Endothelial cell of umbilical vein (primary cell): ENCODE data around the gene TYROBP. TPM values are rescaled to one million over a fixed set of nuclear protein-coding genes. Genes with fewer than 3 reads are reported as not detected.

Experiments used
- BruUV-seq: library from RNA; stranded (reverse); fragments of 400-500 nt; replicated peaks from 2 replicates; lab custom pipeline; 2021; lab: Mats Ljungman, UMichigan
- CTCF ChIA-PET: fragments of 300-600, 350-600 bp; sonication (Branson Sonifier 250); formaldehyde crosslinking; loops from one replicate; lab custom pipeline; 2021; ENCODE audit warnings: antibody characterized with exemption, inconsistent platforms; lab: Charles Lee
- POLR2A ChIA-PET: fragments of 300-600, 350-600 bp; sonication (Branson Sonifier 250); formaldehyde crosslinking; loops from one replicate; lab custom pipeline; 2021; ENCODE audit warnings: antibody characterized with exemption, inconsistent platforms; lab: Charles Lee
- DNase-seq: peaks from one replicate; pipeline ENCODE4 v3.0.0-alpha.2; 2011; ENCODE audit warnings: low read depth, low spot score
- FAIRE-seq: peaks from 2 replicates; lab custom pipeline; 2011; peaks lifted over from hg19 to GRCh38; lab: Jason Lieb, UNC
- H2AFZ ChIP-seq: 2 replicates; pipeline ENCODE4 v1.6.0; 2012; ENCODE audit warnings: low read depth, low read length, control low read depth, inconsistent platforms
- H3K27ac ChIP-seq: 2 replicates; pipeline ENCODE4 v1.5.1; 2011; ENCODE audit warnings: low read depth, mild to moderate bottlenecking, control low read depth, low read length, moderate library complexity; ENCODE audit not compliant: insufficient read depth
- H3K27me3 ChIP-seq, 2 experiments: 2 replicates each; pipeline versions ENCODE4 v1.6.0 to v1.6.1; 2011; ENCODE audit warnings: low read length in 2 of 2, mixed read lengths in 1 of 2; ENCODE audit not compliant: control insufficient read depth in 2 of 2, insufficient read depth in 2 of 2
- H3K36me3 ChIP-seq, 2 experiments: 2 replicates in 1 of 2; 3 replicates in 1 of 2; pipeline ENCODE4 v1.5.1; 2011; ENCODE audit warnings: low read length in 2 of 2, mild to moderate bottlenecking in 1 of 2, moderate library complexity in 1 of 2; ENCODE audit not compliant: control insufficient read depth in 2 of 2, insufficient read depth in 2 of 2; ENCODE audit errors: extremely low read depth in 1 of 2
- H3K4me1 ChIP-seq: 3 replicates; pipeline ENCODE4 v1.5.1; 2011; ENCODE audit warnings: mild to moderate bottlenecking, low read length; ENCODE audit not compliant: control insufficient read depth, insufficient read depth; ENCODE audit errors: extremely low read depth
- H3K4me2 ChIP-seq: 2 replicates; pipeline ENCODE4 v1.6.1; 2011; ENCODE audit warnings: low read length, control low read depth, mixed read lengths; ENCODE audit not compliant: insufficient read depth
- H3K4me3 ChIP-seq, 3 experiments: fragments of 200-600 bp in 1 of 3; sonication (generic), shearing (Covaris generic) in 1 of 3; replicated peaks in 1 of 3; 2 replicates each; pipeline ENCODE4 v1.5.1; 2011 to 2016; ENCODE audit warnings: control low read depth in 3 of 3, low read length in 3 of 3, mild to moderate bottlenecking in 2 of 3, inconsistent platforms in 1 of 3, low read depth in 1 of 3, moderate library complexity in 1 of 3; ENCODE audit not compliant: insufficient read depth in 1 of 3
- H3K79me2 ChIP-seq: 2 replicates; pipeline ENCODE4 v1.6.0; 2012; ENCODE audit warnings: low read length, inconsistent platforms; ENCODE audit not compliant: control insufficient read depth, insufficient read depth
- H3K9ac ChIP-seq: replicated peaks from 2 replicates; pipeline ENCODE3; 2011; ENCODE audit warnings: low read length, control low read depth; ENCODE audit not compliant: insufficient read depth; ENCODE audit errors: extremely low read depth
- H3K9me1 ChIP-seq: replicated peaks from 3 replicates; pipeline ENCODE4 v1.6.0; 2011; ENCODE audit warnings: mild to moderate bottlenecking, low read length; ENCODE audit not compliant: control insufficient read depth, insufficient read depth; ENCODE audit errors: extremely low read depth
- H3K9me3 ChIP-seq: replicated peaks from 2 replicates; pipeline ENCODE4 v1.5.1; 2012; ENCODE audit warnings: low read length, inconsistent platforms; ENCODE audit not compliant: control insufficient read depth, insufficient read depth
- H4K20me1 ChIP-seq: replicated peaks from 2 replicates; pipeline ENCODE3; 2011; ENCODE audit warnings: mild to moderate bottlenecking, low read length; ENCODE audit not compliant: control insufficient read depth, insufficient read depth; ENCODE audit errors: extremely low read depth
- EZH2 ChIP-seq: IDR thresholded peaks from 2 replicates; pipeline ENCODE4 v1.6.1; 2012; ENCODE audit warnings: borderline replicate concordance, low read depth, mild to moderate bottlenecking, moderate library complexity, low read length, inconsistent platforms; ENCODE audit not compliant: severe bottlenecking
- GATA2 ChIP-seq: IDR thresholded peaks from 2 replicates; pipeline ENCODE4 v1.7.0; 2011; ENCODE audit warnings: low read depth, mild to moderate bottlenecking, moderate library complexity, mixed read lengths, low read length; ENCODE audit not compliant: insufficient read length, insufficient read depth
- JUN ChIP-seq: IDR thresholded peaks from 2 replicates; pipeline ENCODE4 v1.6.1; 2011; ENCODE audit warnings: borderline replicate concordance, low read depth; ENCODE audit not compliant: insufficient read length, insufficient read depth
- MYC ChIP-seq: IDR thresholded peaks from one replicate; pipeline ENCODE4 v1.6.1; 2011; ENCODE audit warnings: mild to moderate bottlenecking, low read depth, low read length
- POLR2A ChIP-seq: IDR thresholded peaks from 2 replicates; pipeline ENCODE4 v1.6.1; 2012; ENCODE audit warnings: low read depth, mild to moderate bottlenecking, control low read depth, low read length
- POLR2AphosphoS5 ChIP-seq: IDR thresholded peaks from 2 replicates; pipeline ENCODE4 v1.6.1; 2012; ENCODE audit warnings: low read depth, mild to moderate bottlenecking, control low read depth, low read length, moderate library complexity; ENCODE audit not compliant: insufficient read depth
- dilution Hi-C: fragments of 300-500 bp; cut with MboI; formaldehyde crosslinking; loops from one replicate; pipeline ENCODE4 v1.15.0; 2019; ENCODE audit warnings: low sequenced_read_pairs; ENCODE audit not compliant: extremely low pct_ligation_motif_present
- intact Hi-C: fragments of 100-400 bp; cut with micrococcal nuclease; formaldehyde crosslinking; loops from one replicate; pipeline ENCODE4 v1.10.0; 2022
- polyA plus RNA-seq, 4 experiments: library from polyadenylated mRNA; depleted of rRNA in 3 of 4; stranded (reverse) in 3 of 4; unstranded in 1 of 4; fragments of >200 nt; gene quantifications; 2 replicates each; pipeline versions ENCODE4 v1.2.1 to v1.2.3, GENCODE V29; 2011 to 2012; ENCODE audit warnings: missing spikeins in 1 of 4
- total RNA-seq: library from RNA; stranded (reverse); gene quantifications from 2 replicates; pipeline ENCODE4 v1.2.3, GENCODE V29; 2021
- TF ChIP-seq, protein P1 (sequence below): IDR thresholded peaks from 2 replicates; pipeline ENCODE4 v1.6.1; 2011; ENCODE audit not compliant: insufficient read depth, insufficient read length
- TF ChIP-seq, protein P2 (sequence below), 2 donors: IDR thresholded peaks; 1 replicate in 1 of 2; 2 replicates in 1 of 2; pipeline ENCODE4 v1.5.1; 2011; ENCODE audit warnings: low read length in 2 of 2, mild to moderate bottlenecking in 2 of 2, moderate library complexity in 2 of 2, control low read depth in 1 of 2, inconsistent platforms in 1 of 2, low read depth in 1 of 2; ENCODE audit not compliant: insufficient read depth in 1 of 2; ENCODE audit errors: extremely low read depth in 1 of 2

Gene TYROBP
- total and polyA plus RNA-seq, 2 donors (not counting 3 experiments of a cell fraction or from before 2014, with no cell fraction given), result not detected

- BruUV-seq, result no TSS peak
- TF ChIP-seq, protein P1, sequence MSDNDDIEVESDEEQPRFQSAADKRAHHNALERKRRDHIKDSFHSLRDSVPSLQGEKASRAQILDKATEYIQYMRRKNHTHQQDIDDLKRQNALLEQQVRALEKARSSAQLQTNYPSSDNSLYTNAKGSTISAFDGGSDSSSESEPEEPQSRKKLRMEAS, result no peak
- no peak for TF ChIP-seq EZH2
- TF ChIP-seq, protein P2, sequence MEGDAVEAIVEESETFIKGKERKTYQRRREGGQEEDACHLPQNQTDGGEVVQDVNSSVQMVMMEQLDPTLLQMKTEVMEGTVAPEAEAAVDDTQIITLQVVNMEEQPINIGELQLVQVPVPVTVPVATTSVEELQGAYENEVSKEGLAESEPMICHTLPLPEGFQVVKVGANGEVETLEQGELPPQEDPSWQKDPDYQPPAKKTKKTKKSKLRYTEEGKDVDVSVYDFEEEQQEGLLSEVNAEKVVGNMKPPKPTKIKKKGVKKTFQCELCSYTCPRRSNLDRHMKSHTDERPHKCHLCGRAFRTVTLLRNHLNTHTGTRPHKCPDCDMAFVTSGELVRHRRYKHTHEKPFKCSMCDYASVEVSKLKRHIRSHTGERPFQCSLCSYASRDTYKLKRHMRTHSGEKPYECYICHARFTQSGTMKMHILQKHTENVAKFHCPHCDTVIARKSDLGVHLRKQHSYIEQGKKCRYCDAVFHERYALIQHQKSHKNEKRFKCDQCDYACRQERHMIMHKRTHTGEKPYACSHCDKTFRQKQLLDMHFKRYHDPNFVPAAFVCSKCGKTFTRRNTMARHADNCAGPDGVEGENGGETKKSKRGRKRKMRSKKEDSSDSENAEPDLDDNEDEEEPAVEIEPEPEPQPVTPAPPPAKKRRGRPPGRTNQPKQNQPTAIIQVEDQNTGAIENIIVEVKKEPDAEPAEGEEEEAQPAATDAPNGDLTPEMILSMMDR (IDR thresholded peaks at IDR 0.05; ENCODE audit: extremely low read depth in 1 of 2, insufficient read depth in 1 of 2, low read depth in 1 of 2, low read length in 2 of 2), result no peak
- no peak for TF ChIP-seq POLR2A
- TF ChIP-seq MYC, result no peak
- no peak for TF ChIP-seq POLR2AphosphoS5
- no peak for TF ChIP-seq GATA2
- TF ChIP-seq JUN, result no peak
- H3K9ac ChIP-seq, result no peak overlapping the region
- FAIRE-seq (no peak), DNase-seq (no peak)
- no peaks in the 10 kb centered on the region for H3K79me2 ChIP-seq
- intact Hi-C loops (no loop called here), dilution Hi-C loops (no loop called here)
- CTCF ChIA-PET, result no interaction called here
- H3K4me3 ChIP-seq, result no peak overlapping the region
- POLR2A ChIA-PET, result no interaction called here
- no peak overlapping the region for H3K27ac ChIP-seq
- no peak overlapping the region for H3K4me2 ChIP-seq
- no peak overlapping the region for H2AFZ ChIP-seq
- H4K20me1 ChIP-seq, result no peaks in the 10 kb centered on the region
- H3K9me1 ChIP-seq, result no peaks in the 10 kb centered on the region
- H3K36me3 ChIP-seq, result no peaks in the 10 kb centered on the region
- no peaks in the 10 kb centered on the region for H3K9me3 ChIP-seq
- no peaks in the 10 kb centered on the region for H3K27me3 ChIP-seq
- H3K4me1 ChIP-seq, result no peaks in the 10 kb centered on the region
Observed at GRCh38 chr19:35913589-35913988, 5.5 kb upstream of the TYROBP start.
